ENCODE data around the gene PDXDC1.
A peak's percentile ranks its signal among the peaks of the same experiment; 100 is the strongest.
"Not testable (repeated sequence)": the region's sequence is repeated elsewhere in the genome, so short reads cannot be mapped to it uniquely, and the experiment has no call there.

The PDXDC1 gene

DNA sequence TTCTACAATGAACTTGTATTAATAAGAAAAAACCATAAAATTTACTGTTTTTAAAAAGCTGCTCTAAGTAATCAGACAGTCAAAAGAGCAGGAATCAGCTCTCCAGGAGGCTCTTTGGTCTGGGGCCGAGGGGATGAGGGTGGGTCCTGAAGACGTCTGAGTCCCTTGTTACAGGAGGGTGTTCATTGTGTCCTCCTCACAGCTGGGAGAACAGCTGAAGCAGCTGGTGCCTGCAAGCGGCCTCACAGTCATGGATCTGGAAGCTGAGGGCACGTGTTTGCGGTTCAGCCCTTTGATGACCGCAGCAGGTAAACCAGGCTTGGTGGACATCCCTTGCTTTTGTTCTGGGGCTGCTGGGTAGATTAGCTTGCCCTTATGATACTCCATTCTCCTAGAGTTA lies 54.9 kb downstream of the PDXDC1 start:
- H3K4me1 ChIP-seq (ENCODE audit: control insufficient read depth in 1 of 2, insufficient read depth in 1 of 2, low read depth in 1 of 2, low read length in 1 of 2): peaks cover 12 to 15% of the 10 kb centered on the region in 2 experiments
- H3K4me3 ChIP-seq (ENCODE audit: low read depth in 1 of 2, low read length in 1 of 2); H3K9me3 ChIP-seq; H3K27ac ChIP-seq; H3K27me3 ChIP-seq: not testable (repeated sequence)
- peaks cover 76% of the 10 kb centered on the region for H3K36me3 ChIP-seq

DNA sequence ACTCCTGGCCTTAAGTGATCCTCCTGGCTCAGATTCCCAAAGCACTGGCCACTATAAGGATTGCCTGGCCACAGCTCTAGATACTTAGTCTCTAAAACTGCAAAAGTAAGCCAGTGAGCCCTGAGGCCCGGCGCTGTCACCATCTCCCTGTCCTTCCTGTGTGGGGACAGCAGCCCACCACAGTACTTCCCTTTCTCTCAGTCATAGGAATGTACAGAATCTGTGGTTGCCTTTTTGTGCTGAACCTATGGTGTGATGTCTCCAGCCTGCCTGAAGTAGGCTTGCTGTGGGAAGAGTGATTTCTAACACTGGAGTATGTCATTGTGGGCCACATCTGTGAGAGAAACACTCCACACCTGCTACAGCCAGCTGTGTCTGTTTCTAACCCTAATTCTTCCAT lies 56.4 kb downstream of the PDXDC1 start:
- TF ChIP-seq, protein P1, sequence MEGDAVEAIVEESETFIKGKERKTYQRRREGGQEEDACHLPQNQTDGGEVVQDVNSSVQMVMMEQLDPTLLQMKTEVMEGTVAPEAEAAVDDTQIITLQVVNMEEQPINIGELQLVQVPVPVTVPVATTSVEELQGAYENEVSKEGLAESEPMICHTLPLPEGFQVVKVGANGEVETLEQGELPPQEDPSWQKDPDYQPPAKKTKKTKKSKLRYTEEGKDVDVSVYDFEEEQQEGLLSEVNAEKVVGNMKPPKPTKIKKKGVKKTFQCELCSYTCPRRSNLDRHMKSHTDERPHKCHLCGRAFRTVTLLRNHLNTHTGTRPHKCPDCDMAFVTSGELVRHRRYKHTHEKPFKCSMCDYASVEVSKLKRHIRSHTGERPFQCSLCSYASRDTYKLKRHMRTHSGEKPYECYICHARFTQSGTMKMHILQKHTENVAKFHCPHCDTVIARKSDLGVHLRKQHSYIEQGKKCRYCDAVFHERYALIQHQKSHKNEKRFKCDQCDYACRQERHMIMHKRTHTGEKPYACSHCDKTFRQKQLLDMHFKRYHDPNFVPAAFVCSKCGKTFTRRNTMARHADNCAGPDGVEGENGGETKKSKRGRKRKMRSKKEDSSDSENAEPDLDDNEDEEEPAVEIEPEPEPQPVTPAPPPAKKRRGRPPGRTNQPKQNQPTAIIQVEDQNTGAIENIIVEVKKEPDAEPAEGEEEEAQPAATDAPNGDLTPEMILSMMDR (IDR thresholded peaks at IDR 0.05): no peak
- Histone ChIP-seq H3K27ac (peak overlapping the region; percentile 75), H3K36me3 (peaks cover 77% of the 10 kb centered on the region)

DNA sequence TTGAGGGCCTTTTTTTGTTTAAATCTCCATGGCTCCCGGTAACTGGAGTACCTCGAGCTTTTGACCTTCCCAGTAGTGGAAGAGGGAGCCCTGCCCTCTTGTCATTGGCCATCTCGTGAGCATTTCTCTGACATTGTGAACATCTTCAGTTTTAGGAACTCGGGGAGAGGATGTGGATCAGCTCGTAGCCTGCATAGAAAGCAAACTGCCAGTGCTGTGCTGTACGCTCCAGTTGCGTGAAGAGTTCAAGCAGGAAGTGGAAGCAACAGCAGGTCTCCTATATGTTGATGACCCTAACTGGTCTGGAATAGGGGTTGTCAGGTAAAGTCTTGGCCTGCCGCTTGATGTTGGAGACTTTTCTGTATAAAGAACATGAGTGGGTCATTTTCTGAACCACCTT lies 56.8 kb downstream of the PDXDC1 start:
- TF ChIP-seq, protein P1 (IDR thresholded peaks at IDR 0.05): no peak
- Histone ChIP-seq H3K4me1 (ENCODE audit: control insufficient read depth in 1 of 2, insufficient read depth in 1 of 2, low read depth in 1 of 2, low read length in 1 of 2) (peaks cover 12 to 15% of the 10 kb centered on the region in 2 experiments), H3K27ac (peak overlapping the region; percentile 75), H3K9me3 (no peaks in the 10 kb centered on the region), H3K4me3 (ENCODE audit: low read depth in 1 of 2, low read length in 1 of 2) (no peak overlapping the region), H3K36me3 (peaks cover 81% of the 10 kb centered on the region), H3K27me3 (no peaks in the 10 kb centered on the region)

More for the DNA sequence above, 56.4 kb downstream of the PDXDC1 start:
- no peaks in the 10 kb centered on the region for H3K27me3 ChIP-seq
- H3K4me1 ChIP-seq (ENCODE audit: control insufficient read depth in 1 of 2, insufficient read depth in 1 of 2, low read depth in 1 of 2, low read length in 1 of 2): peaks cover 12 to 15% of the 10 kb centered on the region in 2 experiments
- H3K4me3 ChIP-seq (ENCODE audit: low read depth in 1 of 2, low read length in 1 of 2): no peak overlapping the region
- no peaks in the 10 kb centered on the region for H3K9me3 ChIP-seq

- Histone ChIP-seq H3K27ac (no peak overlapping the region), H3K9me3 (no peaks in the 10 kb centered on the region), H3K27me3 (no peaks in the 10 kb centered on the region), H3K4me3 (ENCODE audit: low read depth in 1 of 2, low read length in 1 of 2) (no peak overlapping the region), H3K4me1 (ENCODE audit: control insufficient read depth in 1 of 2, insufficient read depth in 1 of 2, low read depth in 1 of 2, low read length in 1 of 2) (peaks cover 12 to 15% of the 10 kb centered on the region in 2 experiments), H3K36me3 (peaks cover 83% of the 10 kb centered on the region)
- TF ChIP-seq, protein P1 (IDR thresholded peaks at IDR 0.05): no peak
These were observed 57.9 kb downstream of the PDXDC1 start for GRCh38 chr16:15032547-15033308.

- H3K4me3 ChIP-seq (ENCODE audit: low read depth in 1 of 2, low read length in 1 of 2): no peak overlapping the region
- peaks cover 12 to 15% of the 10 kb centered on the region in 2 experiments for H3K4me1 ChIP-seq (ENCODE audit: control insufficient read depth in 1 of 2, insufficient read depth in 1 of 2, low read depth in 1 of 2, low read length in 1 of 2)
- no peak overlapping the region for H3K27ac ChIP-seq
- TF ChIP-seq, protein P1 (IDR thresholded peaks at IDR 0.05): no peak
- peaks cover 84% of the 10 kb centered on the region for H3K36me3 ChIP-seq
- no peaks in the 10 kb centered on the region for H3K27me3 ChIP-seq
- no peaks in the 10 kb centered on the region for H3K9me3 ChIP-seq
These were observed 58.5 kb downstream of the PDXDC1 start for GRCh38 chr16:15033309-15033707.
